ENCODE measurements around the gene GFAP. TPM values are rescaled to one million over a fixed set of nuclear protein-coding genes. Genes with fewer than 3 reads are reported as not detected.

Gene GFAP
- total RNA-seq, 1 experiment from 2014 or later = not detected

DNA sequence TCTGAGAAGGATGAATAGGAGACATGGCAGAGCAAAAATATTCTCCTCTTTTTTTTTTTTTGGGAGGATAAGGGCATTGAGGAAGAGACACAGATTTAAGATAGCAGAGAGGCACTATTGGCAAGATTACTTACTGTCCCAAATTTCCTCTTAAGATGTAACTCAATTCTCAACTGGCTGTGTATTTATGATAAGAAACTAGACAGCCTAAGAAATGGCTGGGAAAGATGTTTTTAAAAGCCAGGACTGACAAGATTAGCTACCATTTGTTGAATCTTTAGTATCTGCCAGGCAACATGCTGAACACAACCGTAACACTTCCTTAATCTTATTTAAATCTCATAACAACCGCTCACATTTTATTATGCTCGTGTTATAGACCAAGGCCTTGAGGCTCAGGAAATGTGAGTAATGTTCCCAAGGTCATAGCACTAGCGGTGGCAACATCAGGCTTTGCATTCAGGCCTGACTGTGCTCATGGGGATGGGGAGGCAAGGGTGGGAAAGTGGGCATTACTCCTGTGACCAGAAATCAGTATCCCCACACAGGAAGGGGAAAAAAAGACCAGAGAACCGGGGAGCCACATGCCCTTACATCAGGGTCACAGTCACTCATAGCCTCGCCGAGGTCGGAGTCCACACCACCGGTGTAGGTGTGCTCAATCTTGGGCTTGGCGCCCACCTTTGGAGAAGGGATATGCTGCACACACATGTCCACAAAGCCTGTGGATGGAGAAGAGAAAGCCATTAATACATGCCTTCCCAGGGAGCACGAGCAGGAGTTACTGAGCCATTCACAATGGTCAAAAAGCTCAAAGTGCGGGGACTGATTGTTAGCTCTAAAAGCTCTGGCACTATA lies 52.0 kb downstream of the GFAP start:
- DNase-seq (ENCODE audit: low spot score) = no peak

DNA sequence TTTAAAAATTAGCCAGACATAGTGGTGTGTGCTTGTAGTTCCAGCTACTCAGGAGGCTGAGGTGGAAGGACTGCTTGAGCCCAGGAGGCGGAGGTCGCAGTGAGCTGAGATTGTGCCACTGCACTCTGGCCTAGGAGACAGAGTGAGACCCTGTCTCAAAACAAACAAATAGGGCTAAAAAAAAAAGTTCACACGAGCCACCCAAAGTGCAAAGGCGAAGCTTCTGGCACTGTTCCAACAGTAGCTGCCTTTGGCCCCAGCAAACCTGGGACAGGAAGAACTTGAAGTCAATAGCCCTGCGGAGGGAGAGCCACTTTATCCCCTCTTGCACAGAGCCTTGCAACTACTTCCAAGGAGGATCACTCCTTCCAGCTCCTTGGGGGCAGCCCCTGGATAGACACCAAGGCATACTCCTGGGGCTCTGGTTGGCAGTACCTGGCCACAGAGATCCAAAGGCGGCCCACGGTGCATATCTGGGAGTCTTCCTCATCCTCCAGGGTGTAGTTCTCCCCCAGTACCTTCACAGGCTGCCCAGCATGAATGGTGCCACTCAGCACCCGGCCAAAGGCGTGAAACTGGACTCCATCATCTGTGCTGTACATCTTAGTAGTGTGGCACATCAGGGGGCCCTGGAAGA lies 52.9 kb downstream of the GFAP start:
- DNase-seq (ENCODE audit: low spot score) = no peak

DNA sequence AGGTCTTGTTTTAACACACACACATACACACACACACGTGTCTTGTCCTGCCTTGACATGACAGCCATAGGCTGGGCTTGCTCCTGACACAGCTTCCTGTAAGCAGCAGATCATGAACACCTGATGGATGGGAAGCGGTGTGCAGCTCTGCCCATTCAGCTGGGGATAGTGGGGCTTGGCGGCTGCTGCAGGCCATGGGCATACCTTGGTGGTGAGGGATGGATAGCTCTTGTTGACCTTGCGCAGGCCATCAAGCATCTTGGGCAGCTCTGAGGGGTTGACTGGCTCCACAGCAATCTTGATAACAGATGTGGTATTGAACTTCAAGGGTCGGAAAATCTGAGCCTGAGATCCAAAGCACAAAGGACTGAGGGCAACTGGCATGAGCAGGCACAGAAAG lies 55.6 kb downstream of the GFAP start:
- no peak for DNase-seq (ENCODE audit: low spot score)

DNA sequence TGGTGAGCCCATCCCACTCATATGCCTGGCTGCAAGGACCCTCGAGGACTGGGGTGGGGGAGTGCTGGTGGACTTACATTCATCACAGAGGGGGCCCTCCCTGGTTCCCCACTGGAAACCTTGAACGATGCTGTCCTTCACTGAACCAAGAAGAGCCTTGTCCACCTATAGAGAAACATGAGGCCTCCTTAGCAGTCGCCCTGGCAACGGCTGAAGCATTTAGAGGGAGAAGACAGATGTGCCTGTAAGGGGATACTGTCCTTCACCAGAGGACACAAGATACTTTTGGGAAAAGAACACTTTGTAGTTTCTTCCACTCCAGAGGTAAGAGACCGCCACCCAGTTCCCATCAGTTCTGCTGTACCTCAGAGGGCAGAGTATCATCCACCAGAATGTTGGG lies 61.1 kb downstream of the GFAP start:
- no peak for DNase-seq (ENCODE audit: low spot score)

Other genes with a start within 250 kb of the GFAP start
- 51.6 and 69.9 TPM in 2 replicates for gene CCDC43, start 225.7 kb downstream of the GFAP start, total RNA-seq (2014; rRNA removed; shearing (Covaris generic))
- gene DBF4B, start 206.8 kb downstream of the GFAP start, total RNA-seq (2014; rRNA removed; shearing (Covaris generic)) = 8.0 and 12.2 TPM in 2 replicates
- 2.2 and 2.8 TPM in 2 replicates for gene ADAM11, start 156.5 kb downstream of the GFAP start, total RNA-seq (2014; rRNA removed; shearing (Covaris generic))
- gene GJC1, start 85.2 kb downstream of the GFAP start, total RNA-seq (2014; rRNA removed; shearing (Covaris generic)) = 89.1 and 114 TPM in 2 replicates
- gene HIGD1B, start 67.6 kb downstream of the GFAP start, total RNA-seq (2014; rRNA removed; shearing (Covaris generic)) = not detected in 2 replicates
- 185 and 215 TPM in 2 replicates for gene EFTUD2, start 16.1 kb downstream of the GFAP start, total RNA-seq (2014; rRNA removed; shearing (Covaris generic))
- gene KIF18B, start 32.3 kb upstream of the GFAP start, total RNA-seq (2014; rRNA removed; shearing (Covaris generic)) = 9.8 and 16.3 TPM in 2 replicates
- gene C1QL1, start 52.8 kb upstream of the GFAP start, total RNA-seq (2014; rRNA removed; shearing (Covaris generic)) = 22.9 and 28.2 TPM in 2 replicates
- gene DCAKD, start 136.1 kb upstream of the GFAP start, total RNA-seq (2014; rRNA removed; shearing (Covaris generic)) = 33.0 and 34.8 TPM in 2 replicates
- 151 and 733 TPM in 2 replicates for gene NMT1, start 145.8 kb upstream of the GFAP start, total RNA-seq (2014; rRNA removed; shearing (Covaris generic))
- 168 and 189 TPM in 2 replicates for gene PLCD3, start 217.0 kb upstream of the GFAP start, total RNA-seq (2014; rRNA removed; shearing (Covaris generic))
- gene ACBD4, start 220.2 kb upstream of the GFAP start, total RNA-seq (2014; rRNA removed; shearing (Covaris generic)) = 4.7 and 10.3 TPM in 2 replicates
- 8.4 and 8.6 TPM in 2 replicates for gene HEXIM1, start 233.0 kb upstream of the GFAP start, total RNA-seq (2014; rRNA removed; shearing (Covaris generic))
- 10.1 and 19.9 TPM in 2 replicates for gene HEXIM2, start 246.4 kb upstream of the GFAP start, total RNA-seq (2014; rRNA removed; shearing (Covaris generic))

Measured in A172 (cell line).